Mucosa of rectum (tissue), 2 donors: ENCODE data around the gene SRGAP2.
"Not testable (repeated sequence)": the region's sequence is repeated elsewhere in the genome, so short reads cannot be mapped to it uniquely, and the experiment has no call there.

Experiments
- H3K27ac ChIP-seq, 2 donors: one replicate each; pipeline ENCODE4 v1.7.0; 2013; ENCODE audit warnings: inconsistent platforms in 2 of 2, low read depth in 2 of 2, low read length in 2 of 2
- H3K27me3 ChIP-seq, 2 donors: one replicate each; pipeline ENCODE4 v1.7.0; 2013; ENCODE audit warnings: low read length in 2 of 2; ENCODE audit not compliant: control insufficient read depth in 2 of 2, insufficient read depth in 2 of 2
- H3K36me3 ChIP-seq, 2 donors: one replicate each; pipeline ENCODE4 v1.7.0; 2013; ENCODE audit warnings: low read length in 2 of 2; ENCODE audit not compliant: control insufficient read depth in 2 of 2, insufficient read depth in 2 of 2
- H3K4me1 ChIP-seq, 2 donors: one replicate each; pipeline ENCODE4 v1.7.0; 2013; ENCODE audit warnings: low read length in 2 of 2, mild to moderate bottlenecking in 1 of 2; ENCODE audit not compliant: control insufficient read depth in 2 of 2, insufficient read depth in 2 of 2
- H3K4me3 ChIP-seq, 2 donors: one replicate each; pipeline ENCODE4 v1.7.0; 2013; ENCODE audit warnings: low read length in 2 of 2
- H3K9ac ChIP-seq, 2 donors: one replicate each; pipeline ENCODE4 v1.7.0; 2013; ENCODE audit warnings: low read length in 2 of 2, low read depth in 1 of 2, mild to moderate bottlenecking in 1 of 2
- H3K9me3 ChIP-seq, 2 donors: one replicate each; pipeline ENCODE4 v1.7.0; 2013; ENCODE audit warnings: low read length in 2 of 2; ENCODE audit not compliant: control insufficient read depth in 2 of 2
- donor health status: healthy.
- donor health status: Normal muscosa, but diverticular disease.

Gene SRGAP2

GRCh38 chr1:206203364-206204158, at the start of gene SRGAP2:
Gene SRGAP2, plus strand, starts transcription at chr1:206203541. Its CDS starts 2,430 bp downstream, at chr1:206205971.
- Histone ChIP-seq H3K27ac (peak within 1 kb of the TSS in 1 of 2 donors; percentile 32), H3K9ac (peak within 1 kb of the TSS in 1 of 2 donors; percentile 33), H3K4me3 (peak within 1 kb of the TSS; percentile 41 to 57)
- H3K4me1 ChIP-seq, H3K9me3 ChIP-seq, H3K27me3 ChIP-seq, H3K36me3 ChIP-seq: not testable (repeated sequence)

- H3K9ac ChIP-seq, H3K27ac ChIP-seq, H3K36me3 ChIP-seq: not testable (repeated sequence)
Measured at GRCh38 chr1:206167350-206168029, 35.9 kb upstream of the SRGAP2 start.

GRCh38 chr1:206169794-206170193, 33.5 kb upstream of the SRGAP2 start:
- not testable (repeated sequence) for H3K4me3 ChIP-seq, H3K4me1 ChIP-seq, H3K36me3 ChIP-seq, H3K27ac ChIP-seq, H3K9ac ChIP-seq, H3K9me3 ChIP-seq, H3K27me3 ChIP-seq

More at GRCh38 chr1:206167350-206168029, 35.9 kb upstream of the SRGAP2 start:
- not testable (repeated sequence) for H3K9me3 ChIP-seq, H3K4me3 ChIP-seq, H3K4me1 ChIP-seq, H3K27me3 ChIP-seq

- not testable (repeated sequence) for H3K27ac ChIP-seq, H3K4me3 ChIP-seq, H3K9ac ChIP-seq, H3K9me3 ChIP-seq, H3K4me1 ChIP-seq, H3K36me3 ChIP-seq, H3K27me3 ChIP-seq
Measured at GRCh38 chr1:206173110-206173719, 30.1 kb upstream of the SRGAP2 start.

DNA sequence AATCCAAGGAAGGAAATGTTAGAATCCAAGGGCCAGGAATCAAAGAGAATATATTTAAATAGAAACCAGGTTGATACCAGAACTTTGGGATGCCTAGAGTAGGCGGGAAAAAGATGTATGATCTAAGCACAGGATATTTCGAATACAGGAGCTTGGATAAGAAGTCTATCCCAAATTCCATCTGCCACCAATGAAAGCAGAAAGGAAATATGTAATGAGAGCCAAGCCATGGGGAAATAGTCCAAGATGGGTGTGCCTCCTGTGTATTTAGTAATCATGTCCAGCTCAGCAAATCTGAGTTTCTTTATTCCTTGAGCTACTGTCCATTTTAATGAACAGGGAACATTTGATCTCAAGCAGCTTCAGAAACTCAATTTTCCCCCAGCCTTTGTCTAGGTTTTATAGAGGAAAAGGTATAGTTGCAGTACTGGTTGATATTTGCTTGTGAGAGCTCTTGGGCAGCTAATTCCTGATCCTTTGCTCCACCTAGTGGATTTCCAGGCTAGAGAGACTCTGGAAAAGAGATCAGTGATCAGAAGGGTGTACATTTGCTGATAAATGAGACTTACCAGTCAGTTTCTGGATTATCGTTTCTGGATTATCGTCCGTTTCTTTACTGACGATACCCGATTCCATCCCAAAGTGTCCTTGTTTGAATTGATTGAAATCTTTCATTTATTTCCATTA, 29.0 kb upstream of the SRGAP2 start:
- H3K4me3 ChIP-seq, H3K36me3 ChIP-seq, H3K27me3 ChIP-seq, H3K4me1 ChIP-seq, H3K9me3 ChIP-seq, H3K9ac ChIP-seq, H3K27ac ChIP-seq: not testable (repeated sequence)

- not testable (repeated sequence) for H3K27me3 ChIP-seq
Measured at GRCh38 chr1:206175459-206176113, 27.8 kb upstream of the SRGAP2 start.

GRCh38 chr1:206176114-206176502, 27.2 kb upstream of the SRGAP2 start:
- H3K9me3 ChIP-seq, H3K4me3 ChIP-seq, H3K36me3 ChIP-seq, H3K4me1 ChIP-seq, H3K27ac ChIP-seq, H3K9ac ChIP-seq, H3K27me3 ChIP-seq: not testable (repeated sequence)

More at GRCh38 chr1:206175459-206176113, 27.8 kb upstream of the SRGAP2 start:
- not testable (repeated sequence) for H3K36me3 ChIP-seq, H3K4me3 ChIP-seq, H3K9ac ChIP-seq, H3K4me1 ChIP-seq, H3K9me3 ChIP-seq, H3K27ac ChIP-seq

DNA sequence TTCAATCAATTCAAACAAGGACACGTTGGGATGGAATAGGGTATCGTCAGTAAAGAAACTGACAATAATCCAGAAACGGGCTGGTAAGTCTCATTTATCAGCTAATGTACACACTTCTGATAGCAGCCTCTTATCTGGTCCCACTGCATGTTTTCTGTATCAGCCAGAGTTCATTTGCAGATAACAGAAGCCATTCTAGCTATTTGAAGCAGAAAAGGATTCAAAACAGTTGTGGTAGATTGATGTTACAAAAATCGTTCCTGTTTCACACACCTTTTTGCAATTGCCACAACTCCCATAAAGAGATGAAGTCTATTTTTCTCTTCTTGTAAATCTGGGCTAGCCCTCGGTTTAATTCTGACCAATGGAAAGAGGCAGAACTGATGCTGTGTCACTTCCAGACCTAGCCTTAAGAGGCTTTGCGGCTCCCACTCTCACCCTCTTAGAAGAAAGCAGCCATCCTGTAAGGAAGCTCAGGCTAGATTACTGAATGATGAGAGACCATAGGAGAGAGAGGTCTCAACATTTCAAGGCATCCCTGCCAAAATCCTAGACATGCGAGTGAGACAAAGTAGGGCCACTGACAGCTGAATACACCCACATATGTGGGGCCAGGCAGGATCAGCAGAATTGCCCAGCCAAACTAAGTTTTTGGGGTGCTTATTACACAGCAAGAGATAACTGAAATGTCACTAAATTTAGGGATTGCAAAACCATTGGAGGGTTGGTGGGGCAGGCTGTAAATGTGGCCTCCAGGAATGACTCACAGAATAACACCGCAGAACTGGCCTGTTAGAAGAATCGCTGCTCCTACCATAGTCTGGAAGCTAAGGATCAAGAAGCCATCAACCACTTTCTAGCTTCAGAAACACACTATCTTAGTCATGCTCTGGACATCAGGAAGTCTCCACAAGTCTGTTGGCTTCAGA, 25.0 kb upstream of the SRGAP2 start:
- H3K36me3 ChIP-seq, H3K4me1 ChIP-seq, H3K9me3 ChIP-seq, H3K27ac ChIP-seq, H3K27me3 ChIP-seq, H3K9ac ChIP-seq, H3K4me3 ChIP-seq: not testable (repeated sequence)

DNA sequence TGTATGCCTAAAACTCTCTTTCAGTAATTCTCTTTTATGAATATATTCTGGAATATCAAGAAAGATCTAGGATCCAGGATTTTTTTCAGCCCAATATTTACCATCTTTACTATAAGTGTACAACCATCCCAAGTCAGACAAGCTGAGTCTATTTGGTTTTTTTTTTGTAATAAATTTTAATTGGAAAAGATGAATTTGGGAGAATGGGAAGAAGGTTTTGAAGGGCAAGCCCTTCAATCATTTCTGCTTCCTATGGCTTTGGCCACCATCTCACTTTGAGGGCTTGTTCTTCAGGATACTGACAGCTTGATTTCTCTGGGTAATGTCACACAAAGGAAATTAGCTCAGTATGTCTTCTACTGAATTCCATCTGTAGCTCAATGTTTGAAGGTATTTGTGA, 23.7 kb upstream of the SRGAP2 start:
- H3K9me3 ChIP-seq, H3K27ac ChIP-seq, H3K36me3 ChIP-seq, H3K27me3 ChIP-seq, H3K4me1 ChIP-seq, H3K9ac ChIP-seq, H3K4me3 ChIP-seq: not testable (repeated sequence)
